HG03469 (cell line): ENCODE data around the gene B4GALT4.
"Not testable (repeated sequence)": the region's sequence is repeated elsewhere in the genome, so short reads cannot be mapped to it uniquely, and the experiment has no call there.

Source experiments
- ATAC-seq: cut with Tn5 transposase; IDR thresholded peaks from one replicate; pipeline ENCODE4 v1.9.1; 2021; ENCODE audit warnings: mild to moderate bottlenecking, moderate library complexity, moderate number of reproducible peaks; ENCODE audit not compliant: unreplicated experiment

Gene B4GALT4

GRCh38 chr3:119240591-119241434 is at the start of gene B4GALT4:
Gene B4GALT4, minus strand, starts transcription at chr3:119240878. Its CDS starts 10,779 bp downstream, at chr3:119230099.
- ATAC-seq = peak; percentile 76

- no peak for ATAC-seq
Measured at GRCh38 chr3:119289404-119289770, 48.7 kb upstream of the B4GALT4 start.

GRCh38 chr3:119288669-119289403 is 48.2 kb upstream of the B4GALT4 start:
- ATAC-seq = no peak

GRCh38 chr3:119279584-119280243 is 39.0 kb upstream of the B4GALT4 start:
- no peak for ATAC-seq

- no peak for ATAC-seq
Measured at GRCh38 chr3:119279101-119279554, 38.5 kb upstream of the B4GALT4 start.

- no peak for ATAC-seq
Measured at GRCh38 chr3:119276680-119277079, 36.0 kb upstream of the B4GALT4 start.

GRCh38 chr3:119270212-119270611 is 29.5 kb upstream of the B4GALT4 start:
- ATAC-seq = not testable (repeated sequence)

GRCh38 chr3:119261055-119261454 is 20.4 kb upstream of the B4GALT4 start:
- no peak for ATAC-seq

- no peak for ATAC-seq
Measured at GRCh38 chr3:119259821-119260220, 19.1 kb upstream of the B4GALT4 start.

- peak; percentile 86 for ATAC-seq
Measured at GRCh38 chr3:119258915-119259314, 18.2 kb upstream of the B4GALT4 start.

- peak; percentile 63 for ATAC-seq
Measured at GRCh38 chr3:119257654-119258410, 17.2 kb upstream of the B4GALT4 start.

- no peak for ATAC-seq
Measured at GRCh38 chr3:119257111-119257510, 16.4 kb upstream of the B4GALT4 start.

- no peak for ATAC-seq
Measured at GRCh38 chr3:119255214-119255613, 14.5 kb upstream of the B4GALT4 start.

- no peak for ATAC-seq
Measured at GRCh38 chr3:119245778-119246177, 5.1 kb upstream of the B4GALT4 start.

GRCh38 chr3:119243712-119244111 is 3.0 kb upstream of the B4GALT4 start:
- no peak for ATAC-seq

GRCh38 chr3:119243058-119243529 is 2.4 kb upstream of the B4GALT4 start:
- ATAC-seq = not testable (repeated sequence)

- ATAC-seq = not testable (repeated sequence)
Measured at GRCh38 chr3:119242387-119243057, 1.8 kb upstream of the B4GALT4 start.

- ATAC-seq = peak; percentile 2
Measured at GRCh38 chr3:119240101-119240590, 532 bp downstream of the B4GALT4 start.

GRCh38 chr3:119239206-119239820 is 1.4 kb downstream of the B4GALT4 start:
- no peak for ATAC-seq
